HG03139 (cell line): ENCODE measurements around the gene CCL26.
"Not testable (repeated sequence)": the region's sequence is repeated elsewhere in the genome, so short reads cannot be mapped to it uniquely, and the experiment has no call there.

ENCODE experiments used
- ATAC-seq: cut with Tn5 transposase; IDR thresholded peaks from one replicate; pipeline ENCODE4 v1.9.1; 2021; ENCODE audit not compliant: unreplicated experiment

The CCL26 gene

DNA sequence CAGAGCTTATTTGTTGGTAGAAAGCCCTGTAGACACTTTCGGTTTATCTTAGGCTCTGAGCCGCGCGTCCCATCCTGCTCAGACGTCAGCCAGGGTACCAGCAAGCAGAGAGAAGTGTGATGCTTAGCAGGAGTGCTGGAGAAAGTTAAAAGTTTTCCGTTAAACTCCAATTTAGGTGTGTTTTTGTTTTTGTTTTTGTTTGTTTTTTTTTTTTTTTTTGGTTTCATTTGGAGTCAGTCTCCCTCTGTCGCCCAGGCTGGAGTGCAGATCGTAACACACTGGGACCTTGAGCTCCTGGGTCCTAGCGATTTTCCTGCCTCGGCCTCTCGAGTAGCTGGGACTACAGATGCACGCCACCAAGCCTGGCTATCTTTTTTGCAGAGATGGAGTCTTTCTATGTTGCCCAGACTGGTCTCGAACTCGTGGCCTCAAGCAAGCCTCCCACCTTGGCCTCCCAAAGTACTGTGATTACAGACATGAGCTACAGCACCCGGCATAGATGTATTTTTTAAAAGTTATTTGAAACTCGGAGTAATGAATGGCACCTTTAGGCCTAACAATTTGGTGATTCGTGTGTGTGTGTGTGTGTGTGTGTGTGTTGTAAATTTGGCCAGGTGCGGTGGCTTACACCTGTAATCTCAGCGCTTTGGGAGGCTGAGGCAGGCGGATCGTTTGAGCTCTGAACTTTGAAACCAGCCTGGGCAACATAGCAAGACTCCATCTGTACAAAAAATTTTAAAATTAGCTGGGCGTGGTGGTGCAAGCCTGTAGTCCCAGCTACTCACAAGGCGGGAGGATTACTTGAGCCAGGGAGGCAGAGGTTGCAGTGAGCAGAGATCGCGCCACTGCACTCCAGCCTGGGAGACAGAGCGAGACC lies 32.0 kb downstream of the CCL26 start:
- ATAC-seq: no peak

- peak; percentile 93 for ATAC-seq
Observed at GRCh38 chr7:75738975-75739795, 32.8 kb downstream of the CCL26 start.

- ATAC-seq: peak; percentile 6
Observed at GRCh38 chr7:75738604-75738974, 33.4 kb downstream of the CCL26 start, which contains the start of gene HIP1. Gene HIP1, minus strand, starts transcription at chr7:75738941. Its CDS starts 21 bp downstream, at chr7:75738920.

DNA sequence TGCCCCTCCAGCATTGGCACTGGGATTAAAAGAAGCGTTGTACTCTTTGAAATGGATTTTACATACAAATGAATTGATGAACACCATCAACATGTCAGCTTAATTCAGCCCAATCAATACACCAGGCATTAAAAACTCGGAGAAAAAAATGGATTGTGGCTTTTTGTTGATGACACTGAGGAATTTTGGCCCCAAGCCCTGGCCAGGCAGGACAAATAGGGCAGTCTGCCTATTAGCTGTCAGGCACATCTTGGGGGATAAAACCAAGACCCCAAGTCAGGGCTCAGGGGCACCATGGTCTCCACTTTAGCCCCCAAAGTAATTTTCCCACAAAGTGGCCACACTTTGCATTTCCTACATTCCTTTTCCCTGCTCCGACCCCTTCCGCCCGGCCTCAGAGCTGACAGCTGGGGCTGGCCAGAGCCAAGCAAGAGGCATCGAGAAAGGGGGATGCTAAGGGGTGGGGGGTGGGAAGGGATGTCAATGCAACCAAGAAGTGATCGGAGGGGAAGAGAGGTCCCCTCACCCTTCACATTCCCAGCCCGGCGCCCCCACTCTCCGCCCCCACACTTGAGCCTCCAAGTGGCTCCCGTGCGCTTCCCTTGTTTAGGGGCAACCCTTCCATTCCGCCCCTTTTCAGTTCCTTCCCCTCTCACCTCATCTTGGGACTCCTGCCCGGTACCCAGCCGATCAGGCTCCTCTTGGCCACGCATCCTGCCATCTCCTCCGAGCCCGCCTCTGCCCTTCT lies 34.0 kb downstream of the CCL26 start:
- no peak for ATAC-seq

DNA sequence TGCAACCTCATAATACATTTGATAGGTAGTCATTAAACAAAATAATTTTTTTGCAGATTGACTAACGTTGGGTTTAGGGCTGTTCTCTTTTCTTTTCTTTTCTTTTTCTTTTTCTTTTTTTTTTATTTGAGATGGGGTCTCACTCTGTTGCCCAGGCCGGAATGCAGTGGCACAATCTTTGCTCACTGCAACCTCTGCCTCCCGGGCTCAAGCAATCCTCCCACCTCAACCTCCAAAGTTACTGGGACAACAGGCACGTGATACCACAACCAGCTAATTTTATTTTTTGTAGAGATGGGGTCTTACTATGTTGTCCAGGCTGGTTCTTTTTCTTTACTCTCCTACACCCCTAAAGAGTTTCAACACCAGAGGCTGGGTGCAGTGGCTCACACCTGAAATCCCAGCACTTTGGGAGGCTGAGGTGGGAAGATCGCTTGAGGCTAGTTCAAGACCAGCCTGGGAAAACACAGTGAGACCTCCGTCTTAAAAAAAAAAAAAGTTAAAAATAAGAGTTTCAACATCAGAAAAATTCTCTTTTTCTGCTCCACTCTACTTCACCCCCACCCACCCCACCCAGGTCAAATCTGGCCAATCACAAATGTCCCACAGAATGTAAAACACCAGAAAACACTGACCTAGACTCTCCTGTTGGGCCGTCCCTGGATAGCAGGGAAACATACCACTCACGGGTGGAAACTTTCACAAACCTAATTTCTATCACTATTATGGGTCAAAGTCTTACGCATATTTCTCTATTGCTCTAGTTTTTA lies 36.2 kb downstream of the CCL26 start:
- ATAC-seq: no peak

DNA sequence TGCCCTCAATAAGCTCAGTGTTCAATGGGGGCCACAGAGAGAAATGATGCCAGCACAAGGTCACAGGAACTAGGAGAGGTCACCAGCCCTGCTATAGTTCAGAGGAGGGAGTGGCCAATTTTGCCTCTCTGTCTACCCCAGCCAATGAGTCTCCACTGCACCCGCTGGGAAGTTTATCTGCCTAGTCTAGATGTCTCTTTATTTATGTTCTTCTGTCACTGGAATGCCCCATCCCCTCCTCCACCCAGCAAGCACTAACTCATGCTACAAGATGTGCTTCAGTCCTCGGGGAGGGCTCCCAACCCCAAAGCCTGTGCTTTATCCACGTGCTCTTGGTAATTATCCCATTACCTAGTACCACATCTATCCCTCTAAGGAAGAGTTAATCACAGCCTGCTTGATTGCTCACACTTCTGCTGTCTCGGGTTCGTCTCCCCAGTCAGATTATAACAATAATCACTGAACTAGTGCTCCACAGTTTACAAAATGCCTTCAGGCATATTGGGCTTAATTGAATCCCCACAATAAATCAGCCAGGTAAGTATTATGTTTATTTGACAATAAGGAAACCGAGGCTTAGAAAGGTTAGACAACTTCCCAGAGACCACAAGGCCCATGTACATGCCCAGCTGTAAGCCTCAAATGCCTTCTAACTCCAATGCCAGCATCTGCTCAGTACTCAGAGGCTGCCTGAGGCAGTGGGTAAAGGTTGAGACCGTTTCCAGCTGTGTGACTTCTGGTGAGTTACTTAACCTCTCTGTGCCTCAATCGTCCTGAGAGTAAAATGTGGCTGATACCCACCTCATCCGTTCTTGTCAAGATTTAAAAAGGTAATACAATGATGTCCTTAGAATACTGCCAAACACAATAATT lies 37.2 kb downstream of the CCL26 start:
- no peak for ATAC-seq

DNA sequence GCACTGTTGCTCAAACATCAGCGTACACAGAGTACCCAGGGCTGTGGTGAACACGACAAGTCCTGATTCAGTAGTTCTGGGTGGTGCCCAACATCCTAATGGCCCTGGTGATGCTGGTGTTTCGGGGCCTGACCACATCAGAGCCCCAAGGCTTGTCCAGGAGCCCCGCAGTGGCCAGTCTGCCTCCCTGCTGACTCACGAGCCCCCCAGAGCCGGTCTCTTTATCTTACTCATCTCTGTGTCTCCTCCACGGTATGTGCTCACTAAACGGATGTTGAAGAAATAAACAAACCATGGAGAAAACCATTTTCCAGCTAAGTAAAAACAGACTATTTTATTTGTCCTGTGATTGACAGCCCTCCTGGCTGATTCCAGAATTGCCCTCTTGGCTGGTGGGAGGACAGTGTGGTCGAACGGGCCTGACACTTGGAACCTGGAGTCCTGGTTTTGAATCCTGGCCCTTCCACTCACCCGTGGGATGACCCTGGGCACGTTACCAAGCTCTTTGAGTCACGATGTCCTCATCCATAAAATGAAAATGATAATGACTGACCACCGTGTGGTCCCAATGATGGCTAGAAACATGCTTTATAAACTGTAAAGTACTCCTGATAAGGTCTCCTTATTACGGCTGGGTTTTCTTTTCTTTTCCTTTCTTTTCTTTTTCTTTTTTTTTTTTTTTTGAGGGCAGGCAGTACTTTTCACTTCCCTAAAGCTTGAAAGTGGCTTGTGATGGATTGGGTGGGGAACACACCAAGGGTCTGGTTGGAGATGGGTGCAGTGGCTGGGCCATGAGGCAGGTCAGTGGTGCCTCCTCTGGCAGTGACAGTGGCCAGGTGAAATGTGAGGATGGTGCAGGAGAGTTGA lies 39.0 kb downstream of the CCL26 start:
- ATAC-seq: no peak

- no peak for ATAC-seq
Observed at GRCh38 chr7:75732016-75732521, 39.9 kb downstream of the CCL26 start.

DNA sequence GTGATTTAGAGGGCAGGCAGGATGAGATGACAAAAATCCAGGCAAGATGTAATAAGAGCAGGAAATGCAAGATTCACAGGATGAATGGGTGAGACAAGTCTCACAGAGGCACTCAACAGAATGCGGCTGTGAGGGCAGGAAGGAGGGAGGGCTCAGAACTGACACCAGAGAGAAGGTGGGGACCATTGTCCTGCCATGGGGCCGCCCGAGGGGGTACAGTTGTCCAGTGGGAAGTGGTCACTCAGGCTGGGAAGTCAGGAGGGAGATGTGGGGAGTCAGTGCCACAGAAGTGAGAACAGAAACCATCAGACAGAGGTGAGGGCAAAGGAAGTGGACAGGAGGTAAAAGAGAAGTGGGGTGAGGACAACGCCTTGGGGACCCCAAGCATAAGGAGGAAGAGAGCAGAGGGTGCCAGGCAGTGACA lies 42.1 kb downstream of the CCL26 start:
- ATAC-seq: no peak

DNA sequence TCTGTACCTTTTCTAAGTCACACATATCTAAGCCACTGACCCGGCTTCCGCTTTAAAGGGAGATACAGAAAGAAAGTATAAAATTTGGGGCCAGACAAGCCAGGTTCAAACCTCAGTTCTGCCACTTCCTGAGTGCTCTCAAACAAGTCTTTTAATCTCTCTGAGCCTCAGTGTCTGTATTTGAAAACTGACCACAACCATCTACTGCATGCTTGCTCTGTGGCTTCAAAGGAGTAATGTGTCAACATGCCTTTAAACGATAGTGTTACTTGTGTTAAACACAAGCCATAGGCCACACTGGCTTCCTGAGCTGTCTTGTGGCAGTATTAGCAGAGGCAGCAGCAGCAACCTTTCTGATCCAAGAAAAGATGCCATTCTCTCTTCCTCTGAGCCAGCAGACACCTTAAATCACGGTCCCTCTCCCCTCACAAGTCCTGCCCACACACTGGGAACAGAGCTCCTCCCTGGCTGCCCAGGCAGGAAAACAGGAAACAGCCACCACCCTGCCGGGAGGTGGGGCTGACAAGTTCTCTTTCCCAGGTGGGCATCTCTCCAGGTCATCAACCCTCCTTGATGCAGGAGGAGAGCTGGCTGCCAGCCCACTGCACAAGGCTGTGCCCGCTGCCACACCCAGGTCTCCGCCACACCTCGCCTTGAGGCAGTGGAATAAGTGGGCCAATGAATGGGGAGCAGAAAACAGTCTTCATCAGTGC lies 44.0 kb downstream of the CCL26 start:
- no peak for ATAC-seq

DNA sequence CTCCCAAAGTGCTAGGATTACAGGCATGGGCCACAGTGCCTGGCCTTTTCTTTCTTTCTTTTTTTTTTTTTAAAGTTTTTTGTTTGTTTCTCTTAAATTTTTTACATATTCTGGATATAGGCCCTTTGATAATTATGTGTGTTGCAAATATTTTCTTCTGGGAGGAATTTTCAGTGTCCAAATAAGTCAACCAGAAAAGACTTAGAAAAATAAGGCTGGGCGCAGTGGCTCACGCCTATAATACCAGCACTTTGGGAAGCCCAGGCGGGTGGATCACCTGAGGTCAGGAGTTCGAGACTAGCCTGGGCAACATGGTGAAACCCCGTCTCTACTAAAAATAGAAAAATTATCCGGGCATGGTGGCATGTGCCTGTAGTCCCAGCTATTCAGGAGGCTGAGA lies 44.7 kb downstream of the CCL26 start:
- ATAC-seq: not testable (repeated sequence)

DNA sequence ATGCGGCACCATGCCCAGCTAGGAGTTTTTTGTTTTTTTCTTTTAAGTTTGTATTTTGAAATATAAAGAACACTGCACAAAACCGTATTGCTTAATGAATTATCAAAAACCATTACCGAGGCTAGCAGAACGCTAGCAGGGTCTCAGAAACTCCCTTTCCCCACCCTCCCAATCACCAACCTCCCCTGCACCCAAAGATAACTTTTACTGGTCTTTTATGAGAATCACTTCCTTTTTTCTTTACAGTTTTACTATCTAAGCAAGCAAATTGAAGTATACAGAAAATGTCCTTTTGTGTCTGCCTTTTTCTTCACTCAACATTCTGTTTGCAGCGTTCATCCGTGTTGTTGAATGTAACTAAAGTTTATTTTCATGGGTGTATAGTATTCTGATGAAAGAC lies 46.7 kb downstream of the CCL26 start:
- no peak for ATAC-seq

DNA sequence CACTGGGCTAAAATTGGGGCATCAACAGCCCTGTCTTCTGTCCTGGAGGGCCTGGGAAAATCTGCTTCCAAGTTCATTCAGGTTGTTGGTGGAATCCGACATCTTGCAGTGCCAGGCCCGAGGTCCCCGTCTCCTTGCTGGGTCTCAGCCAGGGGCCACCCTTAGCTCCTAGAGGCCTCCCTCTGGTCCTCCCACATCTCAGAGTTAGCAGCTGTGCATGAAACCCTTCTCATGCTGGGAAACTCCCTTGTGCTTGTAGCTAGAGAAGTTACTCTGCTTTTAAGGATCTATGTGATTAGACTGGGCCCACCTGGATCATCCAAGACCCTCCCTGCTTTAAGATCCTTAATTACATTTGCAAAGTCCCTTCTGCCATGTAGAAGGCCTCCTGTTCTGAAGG lies 48.6 kb downstream of the CCL26 start:
- no peak for ATAC-seq

DNA sequence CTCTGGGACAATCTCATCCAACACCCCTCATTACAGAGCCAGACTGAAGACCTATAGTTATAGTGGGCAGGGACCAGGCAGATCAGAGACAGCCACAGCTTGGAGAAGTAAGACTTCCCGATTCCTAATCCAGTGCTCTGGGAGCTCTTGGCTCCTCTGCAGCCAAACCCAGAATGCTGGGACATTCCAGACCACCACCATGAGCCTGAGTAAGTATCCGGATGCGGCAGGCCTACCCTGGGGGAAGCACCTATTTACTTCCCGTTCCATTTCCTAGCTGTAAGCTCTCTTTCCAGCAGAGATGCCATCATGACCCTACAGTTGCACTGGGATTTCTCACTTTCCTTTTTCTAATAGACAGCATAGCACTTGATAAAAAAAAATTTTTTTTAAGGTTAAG lies 49.6 kb downstream of the CCL26 start:
- ATAC-seq: no peak

DNA sequence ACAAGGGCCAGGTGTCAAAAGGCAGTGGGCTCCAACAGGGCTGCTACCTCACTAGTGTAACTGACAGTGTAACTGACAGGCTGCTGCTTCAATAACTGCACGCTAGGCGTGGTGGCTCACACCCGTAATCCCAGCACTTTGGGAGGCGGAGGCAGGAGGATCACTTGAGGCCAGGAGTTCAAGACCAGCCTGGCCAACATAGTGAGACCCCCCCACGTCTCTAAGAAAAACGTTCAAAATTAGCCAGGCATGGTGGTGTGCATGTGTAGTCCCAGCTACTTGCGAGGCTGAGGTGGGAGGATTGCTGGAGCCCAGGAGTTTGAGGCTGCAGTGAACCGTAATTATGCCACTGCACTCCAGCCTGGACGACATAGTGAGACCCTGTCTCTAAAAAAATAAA lies 50.1 kb downstream of the CCL26 start:
- ATAC-seq: not testable (repeated sequence)

DNA sequence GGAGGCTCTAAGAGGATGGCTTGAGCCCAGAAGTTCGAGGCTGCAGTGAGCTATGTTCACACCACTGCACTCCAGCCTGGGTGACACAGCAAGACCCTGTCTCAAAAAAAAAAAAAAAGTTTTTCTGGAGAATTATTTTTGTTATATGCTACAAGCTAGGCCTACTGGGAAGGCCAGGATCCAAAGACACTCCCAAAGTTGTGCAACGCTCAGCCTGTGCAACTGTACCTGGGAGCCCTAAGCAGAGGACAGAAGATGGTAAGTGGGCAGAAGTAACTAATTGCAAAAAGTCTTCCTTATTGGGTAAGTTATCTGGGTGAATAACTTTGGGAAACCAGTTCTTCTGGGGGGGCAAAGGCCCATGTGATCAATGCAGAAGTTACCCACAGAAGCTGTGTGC lies 50.6 kb downstream of the CCL26 start:
- ATAC-seq: no peak

GRCh38 chr7:75719626-75720025 lies 52.4 kb downstream of the CCL26 start:
- no peak for ATAC-seq
